NB4 (cell line): ENCODE results near the gene APRT.
"Not testable (repeated sequence)": the region's sequence is repeated elsewhere in the genome, so short reads cannot be mapped to it uniquely, and the experiment has no call there.

Experiments
- DNase-seq: peaks from one replicate; pipeline ENCODE4 v3.0.0; 2010; ENCODE audit warnings: low read depth
- H3K4me3 ChIP-seq: one replicate; pipeline ENCODE4 v1.5.1; 2011; ENCODE audit warnings: mild to moderate bottlenecking, low read depth, low read length, moderate library complexity
- CTCF ChIP-seq: IDR thresholded peaks from one replicate; pipeline ENCODE4 v1.5.1; 2012; ENCODE audit warnings: low read depth, low read length
- MAX ChIP-seq: IDR thresholded peaks from 2 replicates; pipeline ENCODE4 v1.6.1; 2011; ENCODE audit warnings: low read depth, low read length
- MYC ChIP-seq: IDR thresholded peaks from 2 replicates; pipeline ENCODE4 v1.6.1; 2011; ENCODE audit warnings: low read depth, low read length
- POLR2A ChIP-seq: IDR thresholded peaks from 2 replicates; pipeline ENCODE4 v1.6.1; 2011; ENCODE audit warnings: mild to moderate bottlenecking; ENCODE audit not compliant: insufficient read length; ENCODE audit errors: extremely low read depth

Gene APRT

GRCh38 chr16:88828711-88829110 lies 17.0 kb upstream of the APRT start:
- no peak overlapping the region for H3K4me3 ChIP-seq
- TF ChIP-seq POLR2A, result no peak
- TF ChIP-seq MYC, result no peak
- TF ChIP-seq MAX, result no peak
- no peak for TF ChIP-seq CTCF

GRCh38 chr16:88827727-88828126 lies 16.0 kb upstream of the APRT start:
- TF ChIP-seq POLR2A (no peak), CTCF (no peak), MAX (no peak)
- no peak overlapping the region for H3K4me3 ChIP-seq
- DNase-seq, result no peak

More at GRCh38 chr16:88828711-88829110, 17.0 kb upstream of the APRT start:
- no peak for DNase-seq

- TF ChIP-seq MYC (no peak), CTCF (no peak)
- DNase-seq, result no peak
- H3K4me3 ChIP-seq, result no peak overlapping the region
These were observed 14.5 kb upstream of the APRT start for GRCh38 chr16:88826070-88826840.

GRCh38 chr16:88825146-88825545 lies 13.4 kb upstream of the APRT start:
- no peak overlapping the region for H3K4me3 ChIP-seq
- TF ChIP-seq MYC (no peak), CTCF (no peak), POLR2A (no peak), MAX (no peak)
- no peak for DNase-seq

GRCh38 chr16:88824256-88825077 lies 12.7 kb upstream of the APRT start:
- no peak for DNase-seq
- TF ChIP-seq MAX (no peak), POLR2A (no peak), CTCF (no peak), MYC (no peak)
- no peak overlapping the region for H3K4me3 ChIP-seq

- not testable (repeated sequence) for DNase-seq
These were observed 11.9 kb upstream of the APRT start for GRCh38 chr16:88823646-88824045.

More at GRCh38 chr16:88823646-88824045, 11.9 kb upstream of the APRT start:
- not testable (repeated sequence) for H3K4me3 ChIP-seq
